Frontal cortex (tissue), 4 donors: ENCODE data around the gene NDNF. TPM values are rescaled to one million over a fixed set of nuclear protein-coding genes. Genes with fewer than 3 reads are reported as not detected.

Source experiments
- DNase-seq, 2 donors: peaks; one replicate each; pipeline ENCODE4 v3.0.0; 2012; ENCODE audit warnings: low spot score in 2 of 2
- FAIRE-seq: peaks from 2 replicates; lab custom pipeline; 2012; peaks lifted over from hg19 to GRCh38; lab: Jason Lieb, UNC
- total RNA-seq: library from RNA; depleted of rRNA; stranded (reverse); fragments of >200 nt; gene quantifications from one replicate; pipeline ENCODE4 v1.2.3, GENCODE V29; 2014
- donor health status: control.
- donor health status: control.
- donor health status: control.

NDNF gene
- total RNA-seq, 1 donor from 2014 or later = 4.1 TPM

DNA sequence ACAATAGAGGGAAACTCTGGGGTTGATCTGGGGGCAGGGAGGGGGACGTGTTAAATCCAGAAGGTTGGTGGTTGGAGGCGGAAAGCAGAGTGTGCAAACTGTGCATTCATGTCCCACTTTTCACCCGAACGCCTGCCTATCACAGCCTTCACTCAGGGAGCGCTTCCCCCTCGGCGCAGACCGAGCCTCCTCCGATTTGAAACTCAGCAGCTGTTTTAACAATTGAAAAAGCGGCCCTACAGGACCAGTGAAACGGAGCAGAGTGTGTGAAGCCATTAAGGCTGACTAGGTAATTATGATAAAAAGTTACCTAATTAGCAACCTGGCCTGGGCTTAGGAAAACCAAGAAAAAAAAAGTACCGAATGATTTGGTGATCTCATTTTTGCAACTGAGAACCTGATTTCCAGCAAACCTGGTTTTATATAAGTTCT lies 685 bp upstream of the NDNF start:
- DNase-seq (no peak), FAIRE-seq (no peak)

DNA sequence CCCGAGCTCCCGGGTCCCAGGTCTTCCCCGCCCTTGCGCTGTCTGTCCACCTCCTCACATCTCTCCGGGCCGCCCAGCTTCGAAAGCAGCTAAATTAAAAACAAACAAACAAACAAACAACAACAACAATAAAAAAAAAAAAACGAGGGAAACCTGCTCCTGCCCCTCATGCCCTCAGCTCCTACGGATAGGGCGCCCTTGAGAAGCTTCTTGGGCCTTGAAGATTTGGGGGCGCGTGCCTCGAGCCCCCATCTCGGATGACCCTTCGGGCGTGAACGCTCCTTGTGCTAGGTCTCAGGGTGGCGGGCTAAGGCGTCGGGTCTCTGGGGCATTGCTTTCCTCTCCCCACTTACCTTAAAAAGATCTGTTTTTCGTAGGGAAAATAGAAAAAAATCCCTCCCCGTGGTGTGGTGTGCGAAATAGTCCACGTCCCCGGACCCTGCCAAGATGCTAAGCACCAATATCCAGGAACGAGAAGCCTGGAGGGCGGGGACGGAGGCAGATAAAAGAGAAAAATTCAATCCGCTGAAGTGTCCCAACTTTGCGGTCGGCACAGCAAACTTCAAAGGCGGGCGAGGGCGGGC lies 603 bp downstream of the NDNF start:
- FAIRE-seq = no peak

DNA sequence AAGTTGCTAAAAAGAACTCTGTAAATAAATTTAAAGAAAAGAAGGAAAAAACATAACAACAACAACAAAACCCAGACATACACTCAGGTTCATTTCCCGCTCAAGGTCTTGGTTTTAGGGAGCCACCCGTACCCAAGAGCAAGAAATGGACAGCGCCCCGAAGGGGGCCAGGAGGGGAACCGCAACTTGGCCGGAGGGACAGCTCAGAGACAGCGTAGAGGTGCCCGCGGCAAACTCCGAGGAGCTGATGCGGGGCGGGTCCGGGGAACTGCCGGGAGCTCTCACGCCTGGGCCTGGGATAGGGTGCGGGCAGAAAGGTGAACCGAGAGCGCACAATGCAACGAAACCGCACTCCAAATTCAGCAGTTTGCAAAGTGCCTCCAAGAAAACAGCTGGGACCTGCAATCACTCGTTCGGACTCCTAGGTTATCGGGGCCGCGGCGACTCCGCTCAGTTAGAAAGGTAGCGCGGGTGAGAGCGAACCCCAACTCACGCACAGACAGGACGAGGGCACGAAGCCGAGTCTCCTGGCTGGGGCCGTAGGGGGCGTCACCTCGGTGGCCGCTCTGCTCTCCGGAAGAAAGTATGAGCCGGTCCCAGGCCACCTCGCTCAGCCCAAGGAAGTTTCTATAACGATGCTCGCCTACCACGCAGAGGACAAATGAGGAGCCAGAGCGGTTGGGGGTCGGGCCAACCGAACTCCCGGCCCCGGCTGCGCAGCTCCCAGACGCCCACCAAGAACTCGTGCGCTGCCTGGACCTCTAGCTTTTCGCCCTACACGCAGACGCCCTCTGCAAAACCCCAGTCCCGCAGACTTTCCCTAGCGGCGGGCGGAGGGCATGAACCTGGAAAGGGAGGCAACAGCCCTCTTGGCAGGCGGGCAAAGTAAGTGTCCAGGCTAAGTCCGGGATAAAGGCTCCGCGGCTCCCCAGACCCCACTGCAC lies 1.4 kb downstream of the NDNF start:
- FAIRE-seq = no peak

More for the DNA sequence above, 603 bp downstream of the NDNF start:
- no peak for DNase-seq

DNA sequence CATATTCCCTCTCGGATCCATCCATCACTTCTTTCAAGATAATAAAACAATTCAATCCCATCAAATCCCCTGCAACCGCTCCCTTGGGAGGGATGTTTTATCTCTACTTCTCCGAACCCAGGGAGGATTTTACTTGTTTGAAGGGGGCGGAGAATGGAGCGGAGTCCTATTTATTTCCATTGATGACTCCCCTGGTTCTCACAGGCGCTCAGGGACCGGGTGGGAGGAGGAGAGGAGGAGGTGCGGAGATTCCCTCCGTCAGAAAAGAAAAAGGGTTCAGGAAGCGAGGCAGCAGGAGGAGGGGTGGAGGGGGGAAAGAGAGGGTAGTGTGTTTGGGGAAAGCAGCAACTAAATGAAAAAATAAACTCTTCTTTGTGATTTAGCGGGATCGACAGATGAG lies 2.1 kb downstream of the NDNF start:
- FAIRE-seq = no peak

More for the DNA sequence above, 1.4 kb downstream of the NDNF start:
- peak in 1 of 2 donors; percentile 19 for DNase-seq

DNA sequence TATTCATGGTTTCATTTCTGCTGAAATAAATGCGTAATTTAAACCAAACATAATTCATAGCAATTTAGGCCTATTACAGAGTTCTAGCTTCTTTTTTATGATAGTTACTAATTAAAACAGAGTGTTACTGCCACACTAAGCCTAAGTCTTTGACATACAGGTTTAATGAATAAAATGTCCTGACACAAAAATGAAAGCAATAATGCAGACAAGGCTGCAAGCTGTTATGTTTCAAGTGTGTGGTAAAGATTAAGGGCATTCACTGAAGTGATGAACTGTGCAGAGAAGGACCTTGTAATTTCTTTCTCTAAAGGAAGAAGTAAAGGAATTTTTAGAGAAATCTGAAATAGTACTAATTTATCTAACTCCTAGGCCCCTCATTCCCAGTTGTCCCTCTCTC lies 2.9 kb downstream of the NDNF start:
- DNase-seq = no peak

More for the DNA sequence above, 2.1 kb downstream of the NDNF start:
- DNase-seq = no peak

DNA sequence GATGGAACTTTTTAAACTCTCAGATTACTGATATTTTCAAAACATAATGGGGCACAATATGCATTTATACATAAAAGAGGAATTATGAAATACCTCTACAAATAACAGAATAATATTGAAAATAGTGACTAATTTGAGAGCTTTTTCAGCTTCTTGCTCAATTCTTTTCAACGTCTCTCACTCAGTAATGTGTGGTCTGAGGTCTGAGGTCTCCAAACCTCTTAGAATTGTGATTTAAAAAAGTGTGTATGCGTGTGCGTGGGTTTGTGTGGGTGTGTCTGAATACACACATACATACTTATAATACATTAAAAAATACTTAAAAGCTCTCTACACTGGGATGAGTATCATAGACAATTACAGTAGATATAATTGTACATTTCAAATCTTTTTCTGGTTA lies 7.9 kb downstream of the NDNF start:
- no peak for FAIRE-seq

More for the DNA sequence above, 2.9 kb downstream of the NDNF start:
- no peak for FAIRE-seq

DNA sequence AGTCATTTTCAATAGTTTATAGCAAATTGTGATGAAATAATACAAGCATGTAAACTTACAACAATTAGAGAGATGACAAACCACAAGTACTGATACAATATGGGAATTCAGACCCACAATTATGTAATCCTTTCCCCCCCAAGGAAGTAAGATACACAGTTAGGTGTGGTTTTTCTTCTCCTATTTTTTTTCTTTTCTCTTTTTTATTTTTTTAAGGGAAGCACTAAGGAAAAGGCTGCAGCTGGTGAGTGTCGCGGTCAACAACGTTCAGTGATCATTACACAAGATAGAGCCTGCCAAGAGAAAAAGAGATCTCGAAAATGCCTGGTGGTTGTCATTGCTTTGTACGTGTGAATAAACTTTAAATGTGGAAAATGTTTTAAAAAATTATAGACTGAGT lies 9.8 kb downstream of the NDNF start:
- FAIRE-seq (no peak), DNase-seq (no peak)

More for the DNA sequence above, 7.9 kb downstream of the NDNF start:
- no peak for DNase-seq

DNA sequence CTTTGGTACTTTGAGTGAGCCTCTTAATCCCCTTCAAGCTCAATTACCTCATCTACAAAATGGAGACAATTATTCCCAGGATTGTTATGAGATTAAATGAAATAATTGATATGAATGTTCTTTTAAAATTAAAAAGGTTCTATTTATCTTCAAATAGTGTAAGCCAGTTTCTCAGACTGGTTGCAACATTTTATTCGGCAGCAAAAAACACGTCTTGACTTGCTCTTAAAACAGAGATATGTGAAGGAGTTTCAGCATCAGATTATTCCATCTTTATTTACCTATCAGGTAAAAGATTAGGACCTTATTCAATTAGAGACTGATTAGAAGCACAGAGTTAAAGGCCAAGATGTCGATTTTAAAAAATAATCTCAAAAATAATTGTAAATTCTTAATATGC lies 10.5 kb downstream of the NDNF start:
- FAIRE-seq = no peak
- no peak for DNase-seq

DNA sequence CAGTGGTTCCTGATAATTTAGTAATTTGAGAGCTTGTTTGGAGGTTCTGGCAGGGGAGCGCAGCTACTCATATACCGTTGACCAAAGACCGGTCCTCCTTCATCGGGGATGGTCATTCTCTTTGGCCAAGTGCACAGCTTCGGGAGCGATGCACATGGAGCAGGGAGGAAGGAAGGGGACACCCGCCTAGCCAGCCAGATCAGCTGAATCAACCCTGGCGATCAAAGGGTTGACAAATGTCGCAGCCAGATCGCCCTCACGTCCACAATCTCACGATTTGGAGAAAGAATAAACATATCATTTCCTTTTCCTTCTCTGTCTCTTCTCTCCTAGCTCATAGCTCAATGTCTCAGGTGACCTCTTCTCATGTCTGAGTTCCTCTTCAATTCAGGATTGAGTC lies 11.1 kb downstream of the NDNF start:
- FAIRE-seq (no peak), DNase-seq (no peak)

DNA sequence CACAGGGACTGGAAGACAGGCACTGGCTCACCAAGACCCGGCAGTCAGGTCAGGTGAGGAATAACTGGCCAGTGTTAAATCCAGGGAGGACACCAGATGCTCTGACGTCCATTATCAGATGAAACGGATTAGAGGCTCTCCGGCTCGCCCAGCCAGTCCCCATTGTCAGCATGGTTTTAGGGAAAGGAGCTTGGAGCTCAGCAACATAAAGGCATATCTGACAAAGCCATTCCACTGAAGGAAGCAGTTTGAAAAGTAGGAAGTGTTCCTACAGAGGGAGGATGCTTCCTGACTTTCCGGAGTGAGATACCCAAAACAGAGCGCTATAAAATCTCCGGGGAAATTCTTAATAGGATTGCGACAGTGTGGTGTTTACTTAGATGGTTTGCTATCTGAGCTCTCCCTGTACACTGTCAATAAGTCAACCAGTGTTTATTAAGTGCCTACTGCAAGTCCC lies 14.8 kb downstream of the NDNF start:
- FAIRE-seq (no peak), DNase-seq (no peak)

DNA sequence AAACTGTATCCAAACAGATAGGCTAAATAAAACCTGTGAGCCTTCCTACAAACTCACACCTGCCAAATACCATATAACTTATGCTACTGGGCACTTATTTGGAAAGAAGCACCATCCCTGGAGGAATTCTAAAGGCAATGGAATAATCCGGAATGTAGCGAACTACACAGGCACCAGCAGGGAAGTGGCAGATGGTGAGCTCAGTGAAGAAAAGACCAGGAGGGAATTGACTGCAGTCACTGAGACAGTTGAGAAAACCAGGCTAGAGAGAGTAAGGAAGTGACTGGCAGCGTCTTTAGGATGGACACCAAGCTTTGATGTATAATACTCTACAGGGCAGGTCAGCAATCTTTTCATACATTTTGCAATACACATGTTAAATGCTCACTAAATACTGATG lies 16.3 kb downstream of the NDNF start:
- FAIRE-seq = no peak

DNA sequence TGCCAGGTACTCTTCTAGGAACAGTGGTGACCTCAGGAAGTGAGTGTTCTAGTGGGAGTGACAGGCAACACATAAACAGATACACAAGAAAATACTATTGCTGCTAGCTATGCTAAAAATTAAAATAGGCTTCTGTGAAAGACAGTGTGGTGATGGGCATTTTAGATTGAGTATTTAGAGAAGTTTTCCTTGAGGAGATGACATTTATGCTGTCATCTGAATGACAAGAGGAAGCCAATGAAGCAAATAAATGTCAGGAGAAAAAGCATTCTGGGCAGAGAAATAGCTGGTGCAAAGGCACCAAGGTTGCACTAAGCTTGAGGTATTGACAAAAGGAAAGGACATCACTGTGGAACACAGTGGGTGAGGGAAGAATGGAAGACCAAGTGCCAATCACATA lies 18.0 kb downstream of the NDNF start:
- FAIRE-seq (no peak), DNase-seq (no peak)

More for the DNA sequence above, 16.3 kb downstream of the NDNF start:
- no peak for DNase-seq

DNA sequence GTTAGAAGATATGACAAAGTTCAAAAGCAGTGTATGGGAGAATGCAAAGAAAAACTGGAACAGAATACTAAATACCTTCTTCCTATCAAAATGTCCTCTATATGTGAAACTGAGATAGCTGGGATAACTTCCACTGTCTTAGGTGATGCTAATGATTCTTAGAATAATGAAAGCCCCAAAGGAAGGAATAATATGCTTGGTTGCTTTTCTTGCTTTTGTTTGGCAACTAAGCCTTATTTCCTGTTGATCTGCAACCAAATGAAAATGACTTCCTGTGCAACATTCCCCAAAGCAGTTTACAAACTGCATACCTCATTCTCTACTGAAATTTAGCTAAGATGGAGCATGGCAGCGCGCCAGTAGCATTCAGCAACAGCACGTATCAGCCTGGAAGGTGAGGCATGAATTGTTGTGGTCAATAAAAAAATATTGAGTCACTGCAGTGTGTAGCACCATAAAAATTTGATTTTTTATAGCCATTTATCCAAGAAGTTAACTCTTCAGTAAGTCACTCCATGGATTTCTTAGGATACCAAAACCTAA lies 18.7 kb downstream of the NDNF start:
- DNase-seq = no peak
- no peak for FAIRE-seq

DNA sequence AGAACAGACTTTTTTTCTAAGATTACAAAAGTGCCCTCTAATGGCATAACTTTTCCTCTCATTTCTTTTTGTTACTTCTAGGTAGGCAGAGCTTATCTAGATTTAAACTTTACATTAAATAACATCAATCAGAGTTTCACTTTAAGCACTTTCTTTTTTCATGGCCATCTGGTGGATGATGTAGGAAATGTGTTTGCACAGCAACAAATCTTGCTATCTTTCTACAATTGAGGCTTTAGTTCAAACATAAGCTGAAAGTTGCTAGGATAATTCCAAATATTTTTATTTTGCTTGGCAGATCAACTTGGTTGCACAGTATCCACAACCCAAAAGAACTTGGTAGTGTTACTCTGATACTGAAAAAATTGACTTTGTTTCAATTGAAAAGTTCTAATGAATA lies 22.0 kb downstream of the NDNF start:
- FAIRE-seq (no peak), DNase-seq (no peak)

DNA sequence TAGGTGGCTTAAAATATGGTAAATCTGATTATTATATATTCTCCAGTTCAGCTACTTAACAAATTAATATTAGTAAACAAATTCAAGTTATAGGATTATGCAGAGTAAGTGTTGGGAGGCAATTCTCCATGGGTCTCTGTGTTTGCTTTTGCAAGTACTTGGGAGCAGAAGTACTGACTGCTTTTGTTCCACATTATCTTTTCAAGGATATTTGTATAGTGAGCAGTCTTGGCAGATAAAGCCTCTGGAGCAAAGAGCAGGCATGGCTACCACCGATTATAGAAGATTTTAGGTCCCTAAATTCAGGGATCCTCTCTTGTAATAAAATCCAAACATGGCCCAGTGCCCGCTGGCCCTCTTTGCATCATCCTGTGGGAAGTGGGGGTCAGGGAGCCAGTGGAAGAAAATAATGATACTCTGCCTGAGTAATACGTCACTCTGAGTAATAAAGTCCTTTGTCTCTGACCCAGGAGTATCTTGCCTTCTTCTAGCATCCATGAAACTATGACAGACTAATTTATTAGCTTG lies 23.2 kb downstream of the NDNF start:
- DNase-seq (no peak), FAIRE-seq (no peak)

DNA sequence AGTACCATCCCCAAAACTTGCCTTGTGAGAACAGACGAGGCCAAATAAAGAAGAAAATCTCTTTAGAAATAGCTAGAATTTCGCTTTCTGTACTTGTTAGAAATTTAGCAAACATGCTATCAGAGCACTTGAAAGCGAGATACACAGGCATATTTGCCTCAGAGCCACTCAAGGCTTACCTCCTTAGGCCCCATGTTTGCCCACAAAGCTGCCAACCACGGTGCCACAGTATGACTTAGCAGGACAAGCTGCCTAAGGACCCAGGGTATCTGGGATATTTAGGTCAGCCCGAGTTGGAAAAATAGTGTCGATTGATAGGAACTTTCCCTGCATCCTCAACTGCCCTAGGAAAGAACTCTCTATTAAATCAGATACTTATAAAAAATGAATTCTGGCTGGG lies 24.2 kb downstream of the NDNF start:
- FAIRE-seq (no peak), DNase-seq (no peak)

DNA sequence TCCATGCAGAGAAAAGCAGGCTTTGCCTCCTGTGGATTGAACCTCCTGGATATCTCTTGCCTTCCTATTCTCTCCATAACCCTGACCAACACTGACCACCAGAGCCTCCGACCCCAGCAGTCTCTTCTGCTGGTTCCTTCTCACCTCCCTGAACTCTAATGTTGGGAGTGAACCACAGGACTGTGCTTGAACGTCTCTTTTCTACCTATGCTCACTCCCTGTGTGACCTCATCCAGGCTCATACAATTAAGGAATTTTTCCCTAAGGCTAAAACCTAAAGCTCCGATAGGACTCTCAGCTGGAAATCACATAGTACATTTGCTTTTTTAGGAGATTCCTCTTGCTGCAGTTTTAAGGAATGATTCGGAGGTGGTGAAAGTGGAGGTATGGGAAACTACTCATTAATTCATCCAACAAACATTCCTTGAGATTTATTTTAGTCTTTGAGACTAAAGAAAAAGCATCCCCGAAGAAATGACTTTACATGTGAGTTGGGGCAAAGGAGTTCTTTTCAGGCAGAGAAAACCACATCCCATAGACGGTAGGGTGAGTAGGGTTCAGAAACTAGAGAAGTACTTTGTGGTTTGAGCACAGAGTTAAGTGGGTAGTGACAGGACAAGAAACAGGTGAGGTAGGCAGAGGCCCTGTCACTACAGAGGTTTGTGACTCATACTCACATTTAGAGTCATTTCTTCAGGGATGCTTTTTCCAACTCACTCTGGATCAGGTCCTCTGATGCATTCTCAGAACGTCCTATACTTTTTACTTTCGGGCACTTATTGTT lies 30.8 kb downstream of the NDNF start:
- FAIRE-seq (no peak), DNase-seq (no peak)

DNA sequence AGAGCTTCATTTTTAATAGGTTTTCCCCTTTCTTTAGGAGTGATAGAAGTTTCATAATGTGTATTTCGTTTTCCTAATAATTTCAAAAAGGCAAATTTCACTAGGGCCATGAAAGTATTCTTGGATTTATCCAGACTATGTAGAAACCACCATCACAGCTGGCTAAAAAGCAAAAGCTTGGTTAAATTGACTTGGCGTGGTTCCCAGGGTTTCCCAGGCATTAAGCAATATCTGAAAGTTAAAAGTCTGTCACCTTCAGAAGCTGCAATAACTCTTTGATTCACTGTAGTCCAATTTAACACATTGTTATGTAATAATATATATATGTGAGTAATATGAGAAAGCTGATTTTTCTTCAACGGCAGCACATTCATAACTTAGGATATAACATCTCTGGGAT lies 38.3 kb downstream of the NDNF start:
- FAIRE-seq (no peak), DNase-seq (no peak)

DNA sequence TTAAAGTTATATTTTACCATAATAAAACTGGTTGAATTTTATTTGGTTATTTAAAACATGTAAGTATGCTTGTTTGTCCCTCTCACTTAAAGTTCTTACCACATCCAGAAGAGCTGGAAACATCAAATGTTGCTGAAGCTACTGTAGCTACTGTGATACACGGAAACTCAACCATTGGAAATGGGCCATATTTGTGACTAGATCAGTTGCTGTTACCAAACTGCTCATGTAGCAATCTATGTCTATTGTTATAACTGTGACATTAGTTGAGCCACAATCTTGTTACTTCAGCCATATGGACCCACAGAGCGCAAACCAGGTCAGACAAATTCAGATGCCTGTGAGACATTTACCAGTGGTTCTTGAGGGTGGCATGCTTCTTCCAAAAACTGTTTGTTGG lies 41.6 kb downstream of the NDNF start:
- DNase-seq (no peak), FAIRE-seq (no peak)

DNA sequence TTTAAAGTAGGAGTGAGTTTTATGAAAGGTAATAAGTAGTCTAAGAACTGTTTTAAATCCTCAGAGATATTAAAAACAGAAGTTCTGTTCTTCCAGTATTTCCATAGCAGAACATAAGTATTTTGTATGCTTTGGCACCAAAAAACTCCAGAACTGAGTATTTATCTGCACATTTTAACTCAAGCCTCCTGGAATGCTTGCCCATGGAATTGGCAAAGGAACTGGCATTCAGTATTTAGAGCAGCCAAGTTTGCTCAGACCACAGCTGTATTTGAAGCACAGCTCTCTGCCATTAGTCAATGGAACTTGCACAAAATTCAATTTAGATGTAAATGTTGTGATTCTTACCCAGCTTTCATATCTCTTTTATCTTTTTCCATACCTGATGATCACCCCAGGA lies 42.2 kb downstream of the NDNF start:
- FAIRE-seq (no peak), DNase-seq (no peak)
